HEK293T (cell line): ENCODE data around the gene ARL3.
"Not testable (repeated sequence)": the region's sequence is repeated elsewhere in the genome, so short reads cannot be mapped to it uniquely, and the experiment has no call there.

Source experiments
- CTCF ChIA-PET: fragments of 350-600 bp; formaldehyde crosslinking; extraction: SDS; loops from one replicate; lab custom pipeline; 2021; ENCODE audit warnings: antibody characterized with exemption, inconsistent platforms; lab: Yijun Ruan, JAX
- POLR2A ChIA-PET: fragments of 350-600 bp; formaldehyde crosslinking; extraction: SDS; loops from one replicate; lab custom pipeline; 2020; ENCODE audit warnings: antibody characterized with exemption, inconsistent platforms; lab: Yijun Ruan, JAX
- DNase-seq: peaks from one replicate; pipeline ENCODE4 v3.0.0; 2012; ENCODE audit warnings: mixed read lengths; ENCODE audit errors: extremely low spot score
- ARNT ChIP-seq: fragments of 450-650 bp; IDR thresholded peaks from 2 replicates; pipeline ENCODE4 v1.6.1; 2017; ENCODE audit warnings: mild to moderate bottlenecking
- BHLHE40 ChIP-seq: fragments of 450-650 bp; IDR thresholded peaks from 2 replicates; pipeline ENCODE4 v1.6.1; 2016; ENCODE audit warnings: mild to moderate bottlenecking, moderate library complexity, borderline replicate concordance
- CTBP1 ChIP-seq: fragments of 450-650 bp; IDR thresholded peaks from 2 replicates; pipeline ENCODE4 v1.6.1; 2016; ENCODE audit warnings: borderline replicate concordance
- ELF4 ChIP-seq: fragments of 450-650 bp; IDR thresholded peaks from 2 replicates; pipeline ENCODE4 v1.6.1; 2017; ENCODE audit warnings: antibody characterized with exemption
- FOXA1 ChIP-seq: fragments of 450-650 bp; IDR thresholded peaks from 2 replicates; pipeline ENCODE4 v1.6.1; 2016; ENCODE audit warnings: mild to moderate bottlenecking
- FOXK2 ChIP-seq: fragments of 450-650 bp; IDR thresholded peaks from 2 replicates; pipeline ENCODE4 v1.6.1; 2016; ENCODE audit warnings: mild to moderate bottlenecking
- FOXM1 ChIP-seq: fragments of 450-650 bp; IDR thresholded peaks from 2 replicates; pipeline ENCODE4 v1.6.1; 2017; ENCODE audit warnings: mild to moderate bottlenecking, borderline replicate concordance
- HDGF ChIP-seq: fragments of 450-650 bp; IDR thresholded peaks from 2 replicates; pipeline ENCODE4 v1.6.1; 2017; ENCODE audit warnings: antibody characterized with exemption, borderline replicate concordance
- L3MBTL2 ChIP-seq: fragments of 450-650 bp; conservative IDR thresholded peaks from 2 replicates; pipeline ENCODE4 v1.6.1; 2016; ENCODE audit warnings: mild to moderate bottlenecking
- LEF1 ChIP-seq: fragments of 450-650 bp; IDR thresholded peaks from 2 replicates; pipeline ENCODE4 v1.6.1; 2017; ENCODE audit warnings: mild to moderate bottlenecking, borderline replicate concordance
- NFRKB ChIP-seq: fragments of 450-650 bp; IDR thresholded peaks from 2 replicates; pipeline ENCODE4 v1.6.1; 2016; ENCODE audit warnings: mild to moderate bottlenecking, moderate library complexity
- PKNOX1 ChIP-seq: fragments of 450-650 bp; IDR thresholded peaks from 2 replicates; pipeline ENCODE4 v1.6.1; 2016
- SP1 ChIP-seq: fragments of 450-650 bp; IDR thresholded peaks from 2 replicates; pipeline ENCODE4 v1.6.1; 2017
- SUZ12 ChIP-seq: fragments of 450-650 bp; IDR thresholded peaks from 2 replicates; pipeline ENCODE4 v1.6.1; 2016; ENCODE audit warnings: mild to moderate bottlenecking
- TARDBP ChIP-seq: fragments of 450-650 bp; IDR thresholded peaks from 2 replicates; pipeline ENCODE4 v1.6.1; 2016
- ZNF384 ChIP-seq: fragments of 450-650 bp; IDR thresholded peaks from 2 replicates; pipeline ENCODE4 v1.6.1; 2016

The ARL3 gene

GRCh38 chr10:102698894-102699293 lies 15.3 kb downstream of the ARL3 start:
- ChIA-PET CTCF (no interaction called here), POLR2A (no interaction called here)
- DNase-seq = no peak
- TF ChIP-seq FOXA1 (no peak), BHLHE40 (no peak), SUZ12 (no peak), ARNT (no peak), SP1 (no peak), HDGF (no peak), FOXK2 (no peak), CTBP1 (no peak)

- ChIA-PET POLR2A (no interaction called here), CTCF (interaction anchor here (0.6 kb wide), 1 partner anchor 196 kb away, joined by 3 read pairs; no protein-coding TSS in a partner anchor)
- TF ChIP-seq SP1 (no peak), BHLHE40 (no peak), PKNOX1 (no peak), ZNF384 (no peak), CTBP1 (no peak), HDGF (no peak), ELF4 (no peak), FOXK2 (no peak), FOXA1 (no peak), LEF1 (no peak), NFRKB (no peak), L3MBTL2 (no peak), ARNT (no peak), FOXM1 (no peak), SUZ12 (no peak), TARDBP (no peak)
- no peak for DNase-seq
Observed at GRCh38 chr10:102696736-102697135, 17.5 kb downstream of the ARL3 start.

- DNase-seq, POLR2A ChIA-PET, CTCF ChIA-PET: not testable (repeated sequence)
Observed at GRCh38 chr10:102695401-102695800, 18.8 kb downstream of the ARL3 start.

GRCh38 chr10:102691285-102692066 lies 22.7 kb downstream of the ARL3 start:
- TF ChIP-seq LEF1 (no peak), ARNT (no peak)
- ChIA-PET POLR2A (no interaction called here), CTCF (interaction anchor here (1.2 to 1.7 kb wide), 2 partner anchors 14 to 21 kb away, joined by 4 to 5 read pairs; no protein-coding TSS in a partner anchor)

GRCh38 chr10:102683736-102684135 lies 30.5 kb downstream of the ARL3 start:
- ChIA-PET CTCF (interaction anchor here (0.9 kb wide), 1 partner anchor 14 kb away, joined by 3 read pairs; no protein-coding TSS in a partner anchor), POLR2A (no interaction called here)
- TF ChIP-seq NFRKB = no peak
- no peak for TF ChIP-seq ZNF384
- TF ChIP-seq PKNOX1 = no peak

More at GRCh38 chr10:102691285-102692066, 22.7 kb downstream of the ARL3 start:
- no peak for DNase-seq

GRCh38 chr10:102682981-102683380 lies 31.2 kb downstream of the ARL3 start:
- CTCF ChIA-PET = no interaction called here
- TF ChIP-seq NFRKB = no peak
- no peak for TF ChIP-seq SUZ12
- TF ChIP-seq HDGF = no peak
- no peak for TF ChIP-seq CTBP1
- TF ChIP-seq BHLHE40 = no peak
- TF ChIP-seq ZNF384 = no peak
- no peak for TF ChIP-seq PKNOX1
- no peak for TF ChIP-seq L3MBTL2
- TF ChIP-seq ARNT = no peak
- no peak for TF ChIP-seq FOXM1
- TF ChIP-seq FOXA1 = no peak
- no peak for TF ChIP-seq TARDBP
- no peak for TF ChIP-seq LEF1
- TF ChIP-seq SP1 = no peak
- no peak for TF ChIP-seq FOXK2
- TF ChIP-seq ELF4 = no peak
- POLR2A ChIA-PET = no interaction called here
- DNase-seq = no peak

More at GRCh38 chr10:102683736-102684135, 30.5 kb downstream of the ARL3 start:
- DNase-seq = no peak

GRCh38 chr10:102682416-102682815 lies 31.8 kb downstream of the ARL3 start:
- TF ChIP-seq HDGF (no peak), ZNF384 (no peak), LEF1 (no peak), PKNOX1 (no peak), ELF4 (no peak), BHLHE40 (no peak), CTBP1 (no peak), NFRKB (no peak)
- POLR2A ChIA-PET = no interaction called here
- no peak for DNase-seq
- CTCF ChIA-PET = interaction anchor here (1.0 kb wide), 1 partner anchor 17 kb away, joined by 3 read pairs; no protein-coding TSS in a partner anchor
